GM21526 (cell line): Measurements from ENCODE around the gene PPP2R5E.
"Not testable (repeated sequence)": the region's sequence is repeated elsewhere in the genome, so short reads cannot be mapped to it uniquely, and the experiment has no call there.

Experiments used
- ATAC-seq: cut with Tn5 transposase; IDR thresholded peaks from one replicate; pipeline ENCODE4 v1.9.1; 2021; ENCODE audit warnings: moderate library complexity; ENCODE audit not compliant: unreplicated experiment, low FRiP score

PPP2R5E gene

GRCh38 chr14:63392236-63392635, 150.9 kb downstream of the PPP2R5E start:
- ATAC-seq, result no peak

- peak; percentile 82 for ATAC-seq
These were observed 154.3 kb downstream of the PPP2R5E start for GRCh38 chr14:63388766-63389431.

- no peak for ATAC-seq
These were observed 155.5 kb downstream of the PPP2R5E start for GRCh38 chr14:63387711-63388110.

GRCh38 chr14:63383776-63384367, 159.3 kb downstream of the PPP2R5E start:
- ATAC-seq, result peak; percentile 87

GRCh38 chr14:63378444-63378843, 164.7 kb downstream of the PPP2R5E start:
- ATAC-seq, result no peak

- no peak for ATAC-seq
These were observed 167.4 kb downstream of the PPP2R5E start for GRCh38 chr14:63375769-63376168.

GRCh38 chr14:63371613-63372012, 171.6 kb downstream of the PPP2R5E start:
- ATAC-seq, result not testable (repeated sequence)

GRCh38 chr14:63371033-63371432, 172.1 kb downstream of the PPP2R5E start:
- no peak for ATAC-seq

GRCh38 chr14:63367742-63368364, 175.3 kb downstream of the PPP2R5E start:
- ATAC-seq, result no peak

GRCh38 chr14:63362389-63362819, 180.8 kb downstream of the PPP2R5E start:
- no peak for ATAC-seq

GRCh38 chr14:63361790-63362189, 181.4 kb downstream of the PPP2R5E start:
- ATAC-seq, result no peak

- no peak for ATAC-seq
These were observed 185.3 kb downstream of the PPP2R5E start for GRCh38 chr14:63357841-63358240.

GRCh38 chr14:63345826-63346225, 197.4 kb downstream of the PPP2R5E start:
- no peak for ATAC-seq

GRCh38 chr14:63344336-63344735, 198.8 kb downstream of the PPP2R5E start:
- no peak for ATAC-seq

- no peak for ATAC-seq
These were observed 199.3 kb downstream of the PPP2R5E start for GRCh38 chr14:63343878-63344277.

- no peak for ATAC-seq
These were observed 200.8 kb downstream of the PPP2R5E start for GRCh38 chr14:63342371-63342770.

GRCh38 chr14:63328787-63329737, 214.1 kb downstream of the PPP2R5E start:
- no peak for ATAC-seq

- no peak for ATAC-seq
These were observed 216.3 kb downstream of the PPP2R5E start for GRCh38 chr14:63326840-63327239.

GRCh38 chr14:63322897-63323573, 220.1 kb downstream of the PPP2R5E start:
- ATAC-seq, result no peak

- no peak for ATAC-seq
These were observed 220.7 kb downstream of the PPP2R5E start for GRCh38 chr14:63322472-63322871.
